GM18858 (cell line): ENCODE results near the gene KIF25.

Experiments
- ATAC-seq: cut with Tn5 transposase; IDR thresholded peaks from one replicate; pipeline ENCODE4 v1.9.1; 2021; ENCODE audit not compliant: unreplicated experiment

KIF25 gene

GRCh38 chr6:168016176-168016620 lies 18.7 kb downstream of the KIF25 start:
- no peak for ATAC-seq

GRCh38 chr6:168016721-168017525 lies 19.5 kb downstream of the KIF25 start:
- ATAC-seq: no peak

GRCh38 chr6:168017629-168018028 lies 20.2 kb downstream of the KIF25 start:
- no peak for ATAC-seq

DNA sequence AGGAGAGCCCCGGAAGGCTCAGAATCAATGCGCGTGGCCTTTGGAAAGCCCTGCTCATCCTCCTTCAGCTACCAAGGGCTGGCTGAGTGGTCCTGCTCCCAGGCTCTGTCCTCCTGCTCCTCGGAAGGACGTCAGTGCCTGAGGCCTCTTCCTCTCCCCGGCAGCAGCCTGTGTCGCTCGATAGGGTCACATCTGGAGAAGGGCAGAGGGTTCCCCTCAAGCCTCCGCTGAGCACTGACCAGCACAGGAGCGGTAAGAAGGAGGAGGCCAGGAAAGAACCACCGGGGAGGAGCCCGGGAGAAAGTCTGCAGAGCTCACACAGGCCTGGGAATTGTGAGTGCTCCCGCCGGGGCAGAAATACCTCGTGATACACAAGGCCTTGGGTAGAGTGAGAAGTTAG lies 21.2 kb downstream of the KIF25 start:
- no peak for ATAC-seq

DNA sequence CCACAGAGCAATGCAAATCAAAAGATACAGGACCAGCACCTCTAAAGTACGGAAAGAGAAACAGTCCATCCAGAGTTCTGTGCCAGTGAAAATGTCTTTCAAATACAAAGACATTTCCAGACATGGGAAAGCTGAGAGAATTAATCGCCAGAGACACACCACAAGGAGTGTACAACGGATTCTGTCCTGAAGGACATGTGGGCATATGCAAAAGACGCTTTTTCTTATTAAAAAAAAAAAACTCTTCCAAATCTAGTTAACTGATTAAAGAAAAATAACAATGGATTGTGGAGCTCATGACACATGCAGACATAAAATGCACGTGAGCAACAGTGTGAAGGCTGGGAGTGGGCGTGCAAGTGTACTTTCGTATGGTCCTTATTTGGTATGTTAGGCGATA lies 22.8 kb downstream of the KIF25 start:
- no peak for ATAC-seq

GRCh38 chr6:168021581-168021980 lies 24.1 kb downstream of the KIF25 start:
- ATAC-seq: no peak

GRCh38 chr6:168022488-168023321 lies 25.2 kb downstream of the KIF25 start:
- no peak for ATAC-seq

DNA sequence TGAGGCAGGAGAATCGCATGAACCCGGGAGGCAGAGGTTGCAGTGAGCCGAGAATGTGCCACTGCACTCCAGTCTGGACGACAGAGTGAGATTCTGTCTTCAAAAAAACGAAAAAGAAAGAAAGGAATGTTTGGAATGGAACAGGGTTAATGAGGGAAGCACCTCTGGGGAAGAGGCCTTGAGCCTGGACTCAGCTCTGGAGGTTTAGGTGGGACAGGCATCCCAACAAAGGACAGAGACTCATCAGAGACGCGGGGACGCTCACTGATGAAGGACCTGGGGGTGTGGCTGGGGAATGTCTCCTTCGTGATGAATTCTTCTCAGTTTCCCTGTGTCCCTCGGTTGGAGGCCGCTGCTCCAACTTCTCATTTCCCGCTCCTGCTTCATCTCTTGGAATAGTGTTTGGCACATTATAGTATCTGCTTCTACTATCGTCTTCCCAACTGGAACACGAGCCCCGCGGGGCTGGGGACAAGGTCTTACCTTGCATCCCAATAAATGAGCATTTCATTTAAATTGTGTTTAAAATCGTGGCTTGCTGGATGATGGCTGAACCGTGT lies 27.6 kb downstream of the KIF25 start:
- no peak for ATAC-seq

- ATAC-seq: no peak
These were observed 28.6 kb downstream of the KIF25 start for GRCh38 chr6:168025831-168026710.

DNA sequence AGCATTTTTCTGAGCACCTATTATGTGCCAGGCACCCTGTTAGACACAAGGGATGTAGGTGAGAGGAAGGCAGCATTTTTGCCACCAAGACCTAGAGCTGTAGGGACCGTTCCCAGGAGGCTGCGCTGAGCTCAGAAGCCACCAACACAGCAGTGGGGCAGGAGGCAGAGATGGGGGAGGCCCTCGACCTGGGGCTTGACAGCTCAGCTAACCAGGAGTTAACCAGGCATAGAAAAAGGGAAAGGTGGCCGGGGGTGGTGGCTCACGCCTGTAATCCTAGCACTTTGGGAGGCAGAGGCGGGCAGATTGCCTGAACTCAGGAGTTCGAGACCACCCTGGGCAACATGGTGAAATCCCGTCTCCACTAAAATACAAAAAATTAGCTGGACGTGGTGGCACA lies 29.5 kb downstream of the KIF25 start:
- no peak for ATAC-seq

DNA sequence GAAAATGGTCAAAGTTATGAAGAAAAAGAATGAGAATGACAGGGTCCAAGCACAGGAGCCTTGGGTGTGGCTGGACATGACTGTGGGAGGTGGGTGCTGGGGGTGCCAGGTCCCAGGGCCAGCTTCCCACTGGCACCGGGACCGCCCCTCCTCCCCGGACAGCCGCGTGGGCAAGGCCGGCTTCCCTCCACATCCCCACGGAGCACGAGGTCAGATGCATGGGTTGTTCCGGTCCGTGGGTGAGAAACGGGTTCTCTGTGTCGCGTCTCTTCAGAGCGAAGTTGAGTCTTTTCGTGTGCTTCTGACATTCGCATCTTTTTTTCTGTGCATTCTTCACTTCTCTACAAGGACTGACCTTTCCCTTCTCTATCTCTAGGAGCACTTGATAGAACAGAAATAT lies 30.1 kb downstream of the KIF25 start:
- ATAC-seq: no peak

- ATAC-seq: no peak
These were observed 30.7 kb downstream of the KIF25 start for GRCh38 chr6:168028181-168028580.

GRCh38 chr6:168029459-168030217 lies 32.2 kb downstream of the KIF25 start:
- no peak for ATAC-seq

GRCh38 chr6:168030218-168030746 lies 32.8 kb downstream of the KIF25 start:
- ATAC-seq: no peak

GRCh38 chr6:168030908-168031307 lies 33.4 kb downstream of the KIF25 start:
- no peak for ATAC-seq

GRCh38 chr6:168031411-168031971 lies 34.0 kb downstream of the KIF25 start:
- no peak for ATAC-seq

- no peak for ATAC-seq
These were observed 34.7 kb downstream of the KIF25 start for GRCh38 chr6:168032005-168032760.

DNA sequence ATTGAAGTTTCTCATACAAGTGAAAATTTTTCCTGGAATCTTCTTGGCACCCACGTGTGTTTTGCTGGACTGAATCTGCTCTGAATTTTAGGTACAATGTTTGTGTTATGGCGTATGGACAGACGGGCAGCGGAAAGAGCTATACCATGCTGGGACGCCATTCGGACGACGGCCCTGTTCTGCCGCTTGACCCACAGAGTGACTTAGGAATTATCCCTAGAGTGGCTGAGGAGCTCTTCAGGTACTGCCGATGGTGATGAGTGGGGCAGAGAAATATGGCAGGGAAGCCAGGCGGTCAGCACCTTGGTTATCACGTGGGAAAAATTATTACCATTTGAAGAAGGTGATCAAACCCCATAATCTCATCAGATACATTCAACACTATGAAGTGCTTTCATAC lies 36.3 kb downstream of the KIF25 start:
- ATAC-seq: no peak

- ATAC-seq: no peak
These were observed 37.1 kb downstream of the KIF25 start for GRCh38 chr6:168034537-168034936.
